Keratinocyte (primary cell): ENCODE results near the gene L3MBTL3. TPM values are rescaled to one million over a fixed set of nuclear protein-coding genes. Genes with fewer than 3 reads are reported as not detected.

ENCODE experiments used
- DNase-seq: peaks from one replicate; pipeline ENCODE4 v3.0.0-alpha.2; 2011; ENCODE audit warnings: low read depth, missing footprints, low spot score
- FAIRE-seq: peaks from 2 replicates; lab custom pipeline; 2011; peaks lifted over from hg19 to GRCh38; lab: Jason Lieb, UNC
- H2AFZ ChIP-seq: 2 replicates; pipeline ENCODE4 v1.6.0; 2012; ENCODE audit warnings: low read length, control low read depth, inconsistent platforms; ENCODE audit not compliant: control insufficient read depth
- H3K27ac ChIP-seq: 2 replicates; pipeline ENCODE4 v1.5.1; 2011; ENCODE audit warnings: low read length; ENCODE audit not compliant: control insufficient read depth, insufficient read depth
- H3K27me3 ChIP-seq: 3 replicates; pipeline ENCODE4 v1.6.0; 2011; ENCODE audit warnings: low read length; ENCODE audit not compliant: control insufficient read depth, insufficient read depth; ENCODE audit errors: extremely low read depth
- H3K36me3 ChIP-seq, 2 experiments: 2 replicates in 1 of 2; 3 replicates in 1 of 2; pipeline ENCODE4 v1.5.1; 2011; ENCODE audit warnings: low read length in 2 of 2, mild to moderate bottlenecking in 1 of 2; ENCODE audit not compliant: control insufficient read depth in 2 of 2, insufficient read depth in 2 of 2; ENCODE audit errors: extremely low read depth in 1 of 2
- H3K4me1 ChIP-seq: 3 replicates; pipeline ENCODE4 v1.5.1; 2011; ENCODE audit warnings: low read length; ENCODE audit not compliant: control insufficient read depth, insufficient read depth; ENCODE audit errors: extremely low read depth
- H3K4me2 ChIP-seq: 3 replicates; pipeline ENCODE4 v1.6.0; 2011; ENCODE audit warnings: low read depth, low read length; ENCODE audit not compliant: control insufficient read depth, insufficient read depth; ENCODE audit errors: extremely low read depth
- H3K4me3 ChIP-seq, 3 experiments: fragments of 200-600 bp in 1 of 3; sonication (generic) in 1 of 3; 2 replicates in 2 of 3; 3 replicates in 1 of 3; pipeline ENCODE4 v1.5.1; 2011 to 2016; ENCODE audit warnings: low read length in 3 of 3, mild to moderate bottlenecking in 3 of 3, control low read depth in 2 of 3, inconsistent platforms in 1 of 3, low read depth in 1 of 3, mixed read lengths in 1 of 3, mixed run types in 1 of 3, moderate library complexity in 1 of 3; ENCODE audit not compliant: control insufficient read depth in 2 of 3, insufficient read depth in 2 of 3; ENCODE audit errors: extremely low read depth in 1 of 3
- H3K79me2 ChIP-seq: 2 replicates; pipeline ENCODE4 v1.6.0; 2012; ENCODE audit warnings: low read length; ENCODE audit not compliant: control insufficient read depth, insufficient read depth
- H3K9ac ChIP-seq: 3 replicates; pipeline ENCODE4 v1.6.0; 2011; ENCODE audit warnings: low read length; ENCODE audit not compliant: control insufficient read depth, insufficient read depth; ENCODE audit errors: extremely low read depth
- H3K9me1 ChIP-seq: 3 replicates; pipeline ENCODE4 v1.6.0; 2011; ENCODE audit warnings: low read length; ENCODE audit not compliant: control insufficient read depth, insufficient read depth; ENCODE audit errors: extremely low read depth
- H3K9me3 ChIP-seq: 2 replicates; pipeline ENCODE4 v1.5.1; 2012; ENCODE audit warnings: low read depth, low read length; ENCODE audit not compliant: control insufficient read depth
- H4K20me1 ChIP-seq: 3 replicates; pipeline ENCODE4 v1.6.0; 2011; ENCODE audit warnings: low read length; ENCODE audit not compliant: control insufficient read depth, insufficient read depth; ENCODE audit errors: extremely low read depth
- CTCF ChIP-seq, 3 experiments: IDR thresholded peaks in 1 of 3; conservative IDR thresholded peaks in 1 of 3; optimal IDR thresholded peaks in 1 of 3; 2 replicates in 2 of 3; 3 replicates in 1 of 3; pipeline versions ENCODE3 to v1.5.1; 2011; ENCODE audit warnings: low read length in 3 of 3, mild to moderate bottlenecking in 3 of 3, moderate library complexity in 2 of 3, control low read depth in 1 of 3, inconsistent platforms in 1 of 3; ENCODE audit not compliant: insufficient read depth in 2 of 3; ENCODE audit errors: extremely low read depth in 1 of 3
- EZH2 ChIP-seq: IDR thresholded peaks from one replicate; pipeline ENCODE4 v1.6.1; 2012; ENCODE audit warnings: inconsistent platforms, mild to moderate bottlenecking, low read length, moderate library complexity
- dilution Hi-C: fragments of 300-500 bp; cut with MboI; formaldehyde crosslinking; loops from one replicate; pipeline ENCODE4 v1.7.0; 2020; ENCODE audit warnings: low sequenced_read_pairs; ENCODE audit not compliant: extremely low pct_ligation_motif_present
- polyA plus RNA-seq, 5 experiments: library from polyadenylated mRNA; depleted of rRNA in 3 of 5; stranded (reverse) in 3 of 5; stranded (forward) in 1 of 5; unstranded in 1 of 5; fragments of >200 nt; gene quantifications; 1 replicate in 1 of 5; 2 replicates in 3 of 5; 3 replicates in 1 of 5; pipeline versions ENCODE4 v1.2.1 to v1.2.3, GENCODE V29; 2011 to 2012; ENCODE audit warnings: missing spikeins in 2 of 5, low read depth in 1 of 5, low replicate concordance in 1 of 5

L3MBTL3 gene
- polyA plus RNA-seq, 1 donor (not counting 4 experiments of a cell fraction or from before 2014, with no cell fraction given), result 16.6 TPM

- FAIRE-seq (no peak), DNase-seq (no peak)
- Histone ChIP-seq H3K36me3 (no peaks in the 10 kb centered on the region), H4K20me1 (no peaks in the 10 kb centered on the region), H2AFZ (no peak overlapping the region), H3K9me1 (no peaks in the 10 kb centered on the region), H3K9ac (no peak overlapping the region), H3K27ac (no peak overlapping the region), H3K4me2 (no peak overlapping the region), H3K9me3 (no peaks in the 10 kb centered on the region), H3K79me2 (no peaks in the 10 kb centered on the region), H3K4me1 (no peaks in the 10 kb centered on the region), H3K4me3 (no peak overlapping the region), H3K27me3 (no peaks in the 10 kb centered on the region)
- dilution Hi-C loops, result no loop called here
- no peak for TF ChIP-seq CTCF (optimal IDR thresholded peaks at IDR 0.05 in 1 of 3, IDR thresholded peaks at IDR 0.05 in 1 of 3, conservative IDR thresholded peaks at IDR 0.05 in 1 of 3; ENCODE audit: extremely low read depth in 1 of 3, insufficient read depth in 2 of 3, low read length in 3 of 3)
- TF ChIP-seq EZH2, result no peak
Measured at GRCh38 chr6:130185658-130186057, 167.3 kb downstream of the L3MBTL3 start.

- Histone ChIP-seq H3K79me2 (no peaks in the 10 kb centered on the region), H3K36me3 (no peaks in the 10 kb centered on the region), H3K4me2 (no peak overlapping the region), H3K4me1 (no peaks in the 10 kb centered on the region), H4K20me1 (no peaks in the 10 kb centered on the region), H3K9me3 (no peaks in the 10 kb centered on the region), H3K9me1 (no peaks in the 10 kb centered on the region), H3K4me3 (no peak overlapping the region), H3K9ac (no peak overlapping the region), H3K27ac (no peak overlapping the region), H3K27me3 (no peaks in the 10 kb centered on the region), H2AFZ (no peak overlapping the region)
- no peak for FAIRE-seq
- DNase-seq, result no peak
- dilution Hi-C loops, result no loop called here
- TF ChIP-seq EZH2 (no peak), CTCF (optimal IDR thresholded peaks at IDR 0.05 in 1 of 3, IDR thresholded peaks at IDR 0.05 in 1 of 3, conservative IDR thresholded peaks at IDR 0.05 in 1 of 3; ENCODE audit: extremely low read depth in 1 of 3, insufficient read depth in 2 of 3, low read length in 3 of 3) (no peak)
Measured at GRCh38 chr6:130187335-130188206, 169.2 kb downstream of the L3MBTL3 start.
